GM18907 (cell line): ENCODE measurements around the gene CCDC47.
"Not testable (repeated sequence)": the region's sequence is repeated elsewhere in the genome, so short reads cannot be mapped to it uniquely, and the experiment has no call there.

ENCODE experiments used
- ATAC-seq: cut with Tn5 transposase; IDR thresholded peaks from one replicate; pipeline ENCODE4 v1.9.1; 2021; ENCODE audit warnings: mild to moderate bottlenecking, moderate library complexity; ENCODE audit not compliant: unreplicated experiment

Gene CCDC47, protein sequence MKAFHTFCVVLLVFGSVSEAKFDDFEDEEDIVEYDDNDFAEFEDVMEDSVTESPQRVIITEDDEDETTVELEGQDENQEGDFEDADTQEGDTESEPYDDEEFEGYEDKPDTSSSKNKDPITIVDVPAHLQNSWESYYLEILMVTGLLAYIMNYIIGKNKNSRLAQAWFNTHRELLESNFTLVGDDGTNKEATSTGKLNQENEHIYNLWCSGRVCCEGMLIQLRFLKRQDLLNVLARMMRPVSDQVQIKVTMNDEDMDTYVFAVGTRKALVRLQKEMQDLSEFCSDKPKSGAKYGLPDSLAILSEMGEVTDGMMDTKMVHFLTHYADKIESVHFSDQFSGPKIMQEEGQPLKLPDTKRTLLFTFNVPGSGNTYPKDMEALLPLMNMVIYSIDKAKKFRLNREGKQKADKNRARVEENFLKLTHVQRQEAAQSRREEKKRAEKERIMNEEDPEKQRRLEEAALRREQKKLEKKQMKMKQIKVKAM

DNA sequence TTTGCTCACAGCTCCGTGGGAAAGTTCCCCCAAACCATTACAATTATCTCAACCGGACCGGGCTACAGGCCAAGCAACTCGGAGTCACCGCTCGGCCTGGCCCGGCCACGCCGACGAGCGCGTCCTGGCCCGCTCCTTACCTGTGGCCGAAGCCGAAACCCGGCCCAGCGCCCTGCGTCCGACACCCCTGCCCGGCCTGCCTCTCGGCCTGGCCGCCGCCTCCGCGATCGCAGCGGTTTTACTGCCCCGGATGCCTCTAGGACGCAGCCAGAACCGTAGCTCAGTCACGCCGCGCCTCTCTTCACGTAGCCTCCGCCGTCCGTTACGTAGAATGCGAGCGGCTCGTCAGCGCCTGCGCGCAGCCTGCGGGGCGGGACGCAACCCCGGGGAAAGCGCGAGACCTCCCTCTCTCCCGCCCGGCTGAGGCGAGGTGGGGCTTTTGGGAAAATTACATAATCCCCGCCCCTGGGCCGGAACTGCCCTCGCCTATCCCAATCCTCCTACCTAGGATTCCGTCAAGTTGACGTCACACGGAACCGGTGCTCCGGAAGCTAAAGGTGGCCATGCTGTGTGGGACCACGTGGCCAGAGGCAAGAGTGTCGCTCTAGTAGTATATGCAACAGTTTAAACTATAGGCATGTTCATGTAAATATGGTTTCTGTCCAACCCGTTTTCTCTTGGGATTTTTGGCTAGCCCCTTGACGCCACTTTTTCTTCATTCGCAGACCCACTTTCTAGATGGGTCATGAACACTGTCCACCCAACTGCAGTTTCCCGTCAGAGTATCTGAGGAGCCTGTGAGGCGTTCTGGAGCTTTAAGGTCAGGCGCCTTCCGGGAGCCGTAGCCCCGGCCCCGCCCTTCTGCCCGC is at the start of gene CCDC47:
Gene CCDC47 (minus strand): TSS at position 326 of the 869 bp plus-strand sequence. CDS start 7,422 bp downstream, outside the sequence.
- ATAC-seq = peak; percentile 85

DNA sequence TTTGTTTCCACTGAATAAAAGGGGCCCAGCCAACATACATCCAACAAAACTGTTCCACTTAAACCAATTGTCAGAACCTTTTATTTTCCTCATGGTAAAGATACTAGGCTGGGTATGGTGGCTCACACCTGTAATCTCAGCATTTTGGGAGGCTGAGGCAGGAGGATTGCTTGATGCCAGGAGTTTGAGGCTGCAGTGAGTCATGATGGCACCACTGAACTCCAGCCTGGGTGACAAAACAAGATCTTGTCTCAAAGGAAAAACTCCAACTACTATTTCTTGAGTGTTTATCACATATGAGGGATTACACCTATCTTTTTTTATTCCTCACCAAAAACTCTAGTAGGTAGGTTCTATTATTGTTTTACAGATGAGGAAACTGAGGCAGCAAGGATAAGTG is 49.1 kb upstream of the CCDC47 start:
- no peak for ATAC-seq

DNA sequence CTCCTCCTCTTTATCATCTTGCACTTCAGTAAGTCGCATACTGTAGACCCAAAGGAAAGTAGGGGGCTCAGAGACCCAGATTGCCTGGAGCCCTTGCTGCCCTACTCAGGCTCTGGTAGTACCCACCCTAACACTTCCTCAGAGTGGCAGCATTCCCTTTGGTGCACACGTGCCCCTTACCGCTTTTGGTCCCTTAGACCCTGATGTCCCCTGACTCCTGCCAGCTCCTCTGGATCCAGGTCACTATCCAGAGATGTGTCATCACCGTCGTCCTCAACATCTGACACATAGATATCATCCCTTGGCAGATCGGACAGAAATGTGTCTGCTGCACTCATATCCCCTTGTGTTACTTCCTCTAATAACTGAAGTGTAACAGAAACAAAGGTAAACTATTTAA is 48.4 kb upstream of the CCDC47 start:
- no peak for ATAC-seq

DNA sequence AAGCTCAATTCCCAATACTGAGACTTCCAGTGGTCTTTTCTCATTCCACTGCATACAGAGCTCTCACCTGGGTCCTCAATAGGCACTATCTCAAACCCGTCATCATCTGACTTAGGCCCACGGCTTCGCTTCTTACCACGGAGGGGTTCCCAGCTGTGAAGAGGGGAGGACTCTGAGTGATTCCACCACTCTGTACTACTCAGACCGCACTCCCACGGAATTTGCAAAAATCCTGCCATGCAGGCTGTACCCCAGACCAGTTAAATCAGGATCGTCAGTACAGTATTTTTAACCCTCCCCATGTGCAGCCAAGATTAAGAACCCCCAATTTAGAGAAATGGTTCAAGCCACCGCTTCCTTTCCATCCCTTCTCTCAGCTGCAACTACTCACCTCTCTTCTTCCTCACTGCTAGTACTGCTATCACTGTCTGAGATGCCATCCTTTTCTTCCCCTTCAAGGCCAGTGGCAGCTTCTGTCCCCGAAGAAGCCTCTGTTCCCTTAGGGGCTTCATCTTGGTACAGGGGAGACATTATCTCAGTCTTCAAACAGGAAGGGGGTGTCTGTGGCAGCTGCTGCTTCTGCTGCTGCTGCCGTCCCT is 47.7 kb upstream of the CCDC47 start:
- no peak for ATAC-seq

DNA sequence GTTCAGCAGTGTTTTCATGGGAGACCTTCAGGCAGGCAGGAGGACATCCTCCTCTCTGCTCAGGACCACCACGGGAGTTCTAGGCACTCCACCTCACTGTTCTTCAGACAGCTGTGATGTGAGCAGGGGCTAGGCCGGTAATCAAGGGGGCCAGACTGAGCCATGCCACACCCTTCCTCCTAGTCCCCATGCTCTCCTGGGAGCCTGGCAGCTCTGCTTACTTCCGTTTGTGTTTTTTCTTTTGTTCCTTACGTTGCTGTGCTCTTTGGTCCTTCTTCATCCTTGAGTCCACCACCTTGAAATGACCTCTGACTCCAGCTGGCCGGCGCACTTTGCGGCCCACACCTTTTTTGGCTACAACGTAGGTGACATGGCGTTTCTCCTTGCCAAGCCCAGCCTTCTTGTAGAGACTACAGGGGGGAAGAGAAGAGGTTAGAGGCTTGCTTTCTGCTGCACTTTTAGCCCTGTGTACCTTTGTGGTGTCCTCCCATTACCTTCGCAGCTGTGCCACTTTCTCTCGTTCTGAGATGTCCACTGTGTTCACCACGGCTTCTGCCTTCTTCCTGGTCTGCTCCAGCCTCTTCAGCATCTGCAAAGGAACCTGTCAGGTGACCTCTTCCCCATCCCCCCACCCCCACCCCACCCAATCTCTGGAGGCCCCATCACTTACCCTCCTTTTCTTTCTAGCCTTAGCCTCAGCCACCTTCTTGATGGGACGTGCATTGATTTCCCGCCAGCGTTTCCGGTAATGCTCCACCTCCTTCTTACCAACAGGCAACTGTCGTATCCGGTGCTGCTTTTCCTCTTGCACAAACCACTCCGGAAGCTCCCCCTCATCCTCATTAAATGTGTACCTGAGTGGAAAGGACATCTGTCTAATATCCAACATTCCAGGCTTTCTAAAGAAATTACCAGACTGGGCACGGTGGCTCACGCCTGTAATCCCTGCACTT is 46.5 kb upstream of the CCDC47 start:
- no peak for ATAC-seq

DNA sequence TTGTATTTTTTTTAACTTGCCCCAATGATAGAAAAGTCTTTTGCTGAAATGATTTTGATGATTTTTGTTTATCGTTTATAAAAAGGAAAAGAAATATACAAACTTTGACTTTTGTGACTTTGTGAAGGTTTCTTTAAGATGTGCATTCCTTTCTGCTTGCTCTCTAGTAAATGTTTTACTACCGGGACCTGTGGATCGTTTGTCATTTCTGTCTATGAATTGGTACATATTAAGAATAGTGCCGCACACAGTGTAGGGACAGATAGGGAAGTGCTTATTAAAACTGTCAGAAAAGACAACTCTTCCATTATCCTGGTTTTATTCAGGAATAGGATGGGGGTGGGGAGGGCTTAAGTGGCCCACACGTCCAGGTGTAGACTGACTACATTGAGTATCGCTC is 45.7 kb upstream of the CCDC47 start:
- no peak for ATAC-seq

DNA sequence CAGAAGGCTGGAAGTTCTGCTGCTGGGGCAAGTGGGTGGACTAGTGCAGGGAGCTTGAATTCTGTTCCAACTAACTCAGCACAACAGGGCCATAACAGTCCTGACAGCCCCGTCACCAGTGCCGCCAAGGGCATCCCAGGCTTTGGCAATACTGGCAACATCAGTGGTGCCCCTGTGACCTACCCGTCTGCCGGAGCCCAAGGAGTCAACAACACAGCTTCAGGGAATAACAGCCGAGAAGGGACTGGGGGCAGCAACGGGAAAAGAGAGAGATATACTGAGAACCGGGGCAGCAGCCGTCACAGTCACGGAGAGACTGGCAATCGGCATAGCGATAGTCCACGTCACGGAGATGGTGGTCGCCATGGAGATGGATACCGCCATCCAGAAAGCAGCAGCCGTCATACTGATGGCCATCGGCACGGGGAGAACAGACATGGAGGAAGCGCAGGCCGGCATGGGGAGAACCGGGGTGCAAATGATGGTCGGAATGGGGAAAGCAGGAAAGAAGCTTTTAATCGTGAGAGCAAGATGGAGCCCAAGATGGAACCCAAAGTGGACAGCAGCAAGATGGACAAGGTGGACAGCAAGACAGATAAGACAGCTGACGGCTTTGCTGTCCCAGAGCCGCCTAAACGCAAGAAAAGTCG is 44.5 kb upstream of the CCDC47 start:
- ATAC-seq = no peak

DNA sequence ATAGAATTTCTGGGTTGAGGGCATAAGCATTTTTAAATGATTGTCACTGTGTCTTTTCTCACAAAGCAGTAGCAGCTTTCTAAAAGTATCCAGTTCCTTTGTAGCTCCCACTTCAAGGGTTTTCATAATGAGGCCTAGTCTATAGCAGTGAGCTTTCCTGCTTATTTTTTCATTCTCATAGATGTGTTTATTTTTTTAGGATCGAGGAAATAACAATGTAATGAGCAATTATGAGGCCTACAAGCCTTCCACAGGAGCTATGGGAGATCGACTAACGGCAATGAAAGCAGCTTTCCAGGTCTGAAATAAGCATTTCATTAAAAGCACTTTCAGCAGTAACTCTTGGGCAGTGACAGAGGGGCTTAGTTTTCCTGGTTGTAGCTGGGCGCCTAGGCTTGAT is 43.3 kb upstream of the CCDC47 start:
- ATAC-seq = no peak

DNA sequence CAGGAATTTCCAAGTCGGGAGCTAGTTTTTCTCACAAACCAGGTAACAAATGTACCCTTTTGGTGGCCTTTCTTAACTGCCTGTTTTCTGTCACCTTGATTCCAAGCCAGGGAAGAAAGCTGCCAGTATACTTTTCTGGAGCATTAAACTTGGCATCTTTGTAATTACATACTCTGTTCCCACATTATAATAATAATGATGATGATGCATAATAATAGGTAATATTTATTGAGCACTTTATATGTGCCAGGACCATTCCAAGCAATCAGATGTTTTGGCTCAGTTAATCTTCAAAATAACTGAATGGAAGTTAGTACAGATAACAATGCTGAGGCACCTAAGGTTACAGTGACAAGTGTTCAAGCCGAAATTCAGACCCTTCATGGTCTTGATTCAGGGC is 42.7 kb upstream of the CCDC47 start:
- no peak for ATAC-seq

DNA sequence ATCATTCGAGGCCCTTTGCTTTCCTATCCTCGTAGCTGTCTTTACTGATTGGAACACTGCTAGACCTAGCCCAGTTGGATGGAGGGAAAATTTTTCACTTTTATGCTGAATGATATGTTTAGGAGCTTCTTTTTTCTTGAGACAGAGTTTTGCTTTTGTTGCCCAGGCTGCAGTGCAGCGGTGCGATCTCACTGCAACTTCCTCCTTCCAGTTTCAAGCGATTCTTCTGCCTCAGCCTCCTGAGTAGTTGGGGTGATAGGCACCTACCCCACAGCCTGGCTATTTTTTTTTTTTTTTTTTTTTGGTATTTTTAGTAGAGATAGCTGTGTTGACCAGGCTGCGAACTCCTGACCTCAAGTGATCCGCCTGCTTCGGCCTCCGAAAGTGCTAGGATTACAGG is 36.6 kb upstream of the CCDC47 start:
- ATAC-seq = no peak

DNA sequence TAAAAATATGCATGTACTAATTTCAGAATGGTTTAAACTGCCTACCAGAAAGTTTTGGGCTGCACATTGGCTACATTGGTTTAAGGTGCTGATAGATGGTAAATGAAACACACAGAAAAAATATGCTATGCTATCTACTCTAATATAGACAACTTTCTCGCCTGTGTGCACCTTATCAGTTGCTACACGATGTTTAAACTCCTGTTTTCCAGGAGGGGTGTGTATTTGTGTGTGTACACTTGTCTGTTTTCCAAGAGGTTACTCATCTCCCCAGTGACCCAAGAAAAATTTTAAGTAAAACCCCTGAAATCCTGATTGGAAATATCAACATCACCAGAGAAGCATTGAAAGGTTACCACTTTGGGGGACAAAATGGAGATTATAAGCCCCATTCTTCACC is 32.2 kb upstream of the CCDC47 start:
- ATAC-seq = no peak

DNA sequence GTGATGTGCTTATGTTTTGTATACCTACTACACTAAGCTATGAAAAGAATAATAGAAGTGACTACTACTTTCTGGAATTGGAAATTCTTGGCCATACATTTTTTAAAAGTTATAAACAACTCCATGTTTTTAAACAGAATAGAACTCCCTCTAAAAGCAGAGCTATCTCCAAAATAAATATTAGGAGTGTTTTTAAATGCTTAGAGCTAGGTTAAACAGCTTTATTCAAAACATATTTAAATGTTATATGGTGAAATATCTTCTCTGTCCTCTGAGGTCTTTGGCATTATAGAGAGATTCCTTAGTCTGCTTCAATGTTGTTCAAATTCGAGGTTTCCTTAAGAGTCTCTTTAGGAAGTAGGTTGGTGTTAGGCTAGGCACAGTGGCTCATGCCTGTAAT is 30.9 kb upstream of the CCDC47 start:
- ATAC-seq = no peak

DNA sequence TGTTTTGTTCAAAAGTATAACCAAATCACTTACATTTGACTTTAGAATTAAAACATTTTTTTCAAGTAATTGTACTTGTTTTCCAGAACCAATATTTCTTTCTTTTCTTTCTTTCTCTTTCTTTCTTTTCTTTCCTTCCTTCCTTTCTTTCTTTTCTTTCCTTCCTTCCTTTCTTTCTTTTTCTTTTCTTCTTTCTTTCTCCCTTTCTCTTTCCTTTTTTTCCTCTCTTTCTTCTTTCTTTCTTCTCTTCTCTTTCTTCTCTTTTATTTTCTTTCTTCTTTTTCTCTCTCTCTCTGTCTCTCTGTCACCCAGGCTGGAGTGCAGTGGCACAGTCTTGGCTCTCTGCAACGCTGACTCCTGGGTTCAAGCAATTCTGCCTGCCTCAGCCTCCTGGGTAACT is 27.4 kb upstream of the CCDC47 start:
- ATAC-seq = no peak

DNA sequence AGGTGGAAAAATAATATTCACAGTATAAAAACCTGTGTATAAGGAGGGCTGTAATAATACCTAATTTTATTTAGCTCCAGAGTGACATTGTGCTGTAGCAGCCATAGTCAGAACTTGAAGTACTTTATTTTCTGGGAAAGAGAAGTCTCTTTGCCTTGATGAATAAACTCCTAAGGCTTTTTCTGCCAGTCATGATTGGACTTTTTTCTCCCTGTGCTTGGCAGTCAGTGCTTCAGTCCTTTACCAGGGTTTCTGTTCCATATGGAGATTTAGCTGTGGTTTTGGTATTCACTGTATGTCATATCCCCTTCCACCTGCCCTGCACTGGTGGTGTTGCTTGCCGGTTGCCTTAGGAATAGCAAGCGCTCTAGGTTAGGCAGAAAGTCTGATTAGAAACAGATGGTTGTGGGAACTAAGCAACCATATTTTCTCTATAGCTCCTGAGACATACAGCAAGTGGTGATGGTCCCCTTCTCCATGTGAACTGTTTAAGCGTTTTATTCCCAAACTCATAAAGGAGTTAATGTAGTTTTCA is 25.2 kb upstream of the CCDC47 start:
- ATAC-seq = no peak

DNA sequence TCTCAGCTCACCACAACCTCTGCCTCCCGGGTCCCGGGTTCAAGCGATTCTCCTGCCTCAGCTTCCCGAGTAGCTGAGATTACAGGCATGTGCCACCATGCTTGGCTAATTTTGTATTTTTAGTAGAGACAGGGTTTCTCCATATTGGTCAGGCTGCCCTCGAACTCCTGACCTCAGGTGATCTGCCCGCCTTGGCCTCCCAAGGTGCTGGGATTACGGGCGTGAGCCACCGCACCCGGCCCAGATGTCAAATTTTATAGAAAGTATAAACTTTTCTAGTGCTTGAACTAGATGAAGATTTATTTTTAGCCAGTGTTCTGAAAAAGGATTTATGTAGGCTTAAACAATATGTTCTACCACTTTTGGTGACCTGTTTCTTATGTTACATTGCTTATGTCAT is 23.0 kb upstream of the CCDC47 start:
- ATAC-seq = not testable (repeated sequence)

DNA sequence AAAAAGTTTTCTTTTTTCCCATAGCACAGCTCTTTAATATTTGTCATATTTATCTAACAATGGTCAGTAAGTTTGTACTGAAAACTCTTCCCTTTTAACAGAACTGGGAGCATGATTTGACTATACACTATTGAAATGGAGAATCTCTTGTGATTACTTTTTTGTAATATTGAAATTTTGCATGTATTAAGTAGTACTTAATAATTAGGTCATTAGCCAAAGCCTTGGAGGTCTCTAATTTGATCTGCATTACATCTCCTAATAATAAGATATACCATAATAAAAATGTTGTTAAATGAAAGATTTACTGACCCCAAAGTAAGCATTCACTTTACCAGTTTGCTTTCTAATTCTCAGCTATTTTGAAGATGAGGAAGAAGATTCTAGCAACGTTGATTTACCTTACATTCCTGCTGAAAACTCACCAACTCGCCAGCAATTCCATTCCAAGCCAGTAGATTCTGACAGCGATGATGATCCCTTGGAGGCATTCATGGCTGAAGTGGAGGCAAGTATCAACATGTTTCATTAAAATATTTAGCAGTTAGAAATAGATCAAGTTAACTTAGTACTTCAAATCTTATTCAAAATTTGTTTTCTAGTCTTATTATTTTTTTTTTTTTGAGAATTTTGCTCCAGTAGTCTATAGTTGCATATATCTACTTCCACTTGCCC is 18.8 kb upstream of the CCDC47 start:
- no peak for ATAC-seq

DNA sequence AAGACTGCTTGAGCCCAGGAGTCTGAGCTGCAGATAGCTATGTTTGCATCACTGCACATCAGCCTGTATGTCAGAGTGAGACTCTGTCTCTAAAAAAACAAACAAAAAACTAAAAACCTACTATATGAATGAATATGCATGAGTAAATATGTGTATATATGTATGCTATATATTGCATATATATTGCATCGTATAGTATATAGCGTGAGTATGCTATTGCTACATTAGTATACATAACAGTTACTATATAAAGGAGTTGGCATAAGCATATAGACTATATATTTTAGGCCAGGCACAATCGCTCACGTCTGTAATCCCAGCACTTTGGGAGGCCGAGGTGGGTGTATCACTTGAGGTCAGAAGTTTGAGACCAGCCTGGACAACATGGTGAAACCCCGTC is 16.7 kb upstream of the CCDC47 start:
- no peak for ATAC-seq

DNA sequence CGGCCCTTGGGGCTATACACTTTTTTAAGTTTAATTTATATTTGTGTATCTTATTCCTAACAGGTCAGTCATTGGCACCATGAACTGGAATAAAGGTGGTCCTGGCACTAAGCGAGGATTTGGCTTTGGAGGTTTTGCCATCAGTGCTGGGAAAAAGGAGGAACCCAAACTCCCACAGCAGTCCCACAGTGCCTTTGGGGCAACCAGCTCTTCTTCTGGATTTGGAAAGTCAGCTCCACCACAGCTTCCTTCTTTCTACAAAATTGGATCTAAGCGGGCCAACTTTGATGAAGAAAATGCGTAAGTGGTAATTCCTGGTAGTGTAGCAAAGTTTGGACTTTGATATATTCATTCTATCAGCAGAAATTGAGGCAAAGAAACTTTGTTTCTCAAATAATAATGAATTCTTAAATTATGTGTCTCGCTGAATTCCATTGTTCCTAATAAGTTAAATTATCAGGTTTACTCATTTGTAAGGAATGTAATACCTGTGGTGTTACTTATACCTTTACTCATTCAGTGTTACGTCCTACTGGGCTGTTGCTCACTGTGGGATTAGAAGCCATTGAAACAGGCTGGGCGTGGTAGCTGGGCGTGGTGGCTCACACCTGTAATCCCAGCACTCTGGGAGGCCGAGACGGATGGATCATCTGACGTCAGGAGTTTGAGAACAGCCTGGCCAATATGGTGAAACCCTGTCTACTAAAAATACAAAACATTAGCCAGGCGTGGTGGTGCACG is 13.7 kb upstream of the CCDC47 start:
- no peak for ATAC-seq
